ACC112 (cell line): ENCODE measurements around the gene VWA1.

Experiments
- H2AFZ ChIP-seq: fragments of 200-600 bp; sonication (generic); one replicate; pipeline ENCODE4 v1.6.0; 2017; ENCODE audit warnings: antibody characterized with exemption, low read length; ENCODE audit not compliant: unreplicated experiment
- H3K27ac ChIP-seq: fragments of 200-600 bp; sonication (generic); 2 replicates; pipeline ENCODE4 v1.5.1; 2014; ENCODE audit warnings: low read depth, mild to moderate bottlenecking, antibody characterized with exemption, low read length, moderate library complexity
- H3K27me3 ChIP-seq: fragments of 200-600 bp; sonication (generic); 2 replicates; pipeline ENCODE4 v1.6.1; 2014; ENCODE audit warnings: mild to moderate bottlenecking, antibody characterized with exemption, low read length, moderate library complexity, mixed read lengths; ENCODE audit not compliant: insufficient read depth
- H3K36me3 ChIP-seq: fragments of 200-600 bp; sonication (generic); 2 replicates; pipeline ENCODE4 v1.6.1; 2016; ENCODE audit warnings: mild to moderate bottlenecking, antibody characterized with exemption, low read length, moderate library complexity, mixed read lengths; ENCODE audit not compliant: insufficient read depth
- H3K4me1 ChIP-seq: fragments of 200-600 bp; sonication (generic); one replicate; pipeline ENCODE4 v1.6.1; 2016; ENCODE audit warnings: low read length, mixed read lengths; ENCODE audit not compliant: insufficient read depth, unreplicated experiment, control insufficient read depth
- H3K4me3 ChIP-seq: fragments of 200-600 bp; sonication (generic); 2 replicates; pipeline ENCODE4 v1.5.1; 2014; ENCODE audit warnings: mild to moderate bottlenecking, low read depth, low read length
- H3K79me2 ChIP-seq: fragments of 200-600 bp; sonication (generic); one replicate; pipeline ENCODE4 v1.6.0; 2016; ENCODE audit warnings: low read length; ENCODE audit not compliant: control insufficient read depth, unreplicated experiment, insufficient read depth

VWA1 gene

DNA sequence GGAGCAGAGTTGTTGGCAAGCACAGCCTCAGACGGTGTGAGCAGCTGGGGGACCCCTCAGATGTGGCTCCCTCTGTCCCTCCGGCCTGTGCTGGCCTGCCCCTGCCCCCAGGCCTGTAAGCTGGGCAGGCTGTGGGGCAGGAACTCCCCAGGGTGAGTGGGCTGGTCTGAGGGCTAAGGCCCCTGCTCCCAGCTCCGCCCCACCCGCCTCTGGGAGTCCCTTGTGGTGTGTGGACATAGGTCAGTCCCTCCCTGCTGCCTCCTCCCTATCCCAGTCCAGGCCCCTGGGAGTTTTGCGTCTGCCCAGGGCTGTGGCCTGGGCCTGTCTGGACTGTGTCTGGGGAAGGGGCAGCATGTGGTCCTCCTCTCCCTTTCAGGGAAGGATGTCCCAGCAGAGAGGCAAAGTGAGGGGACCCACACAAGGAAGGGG lies 3.6 kb upstream of the VWA1 start:
- Histone ChIP-seq H2AFZ (no peak overlapping the region), H3K27me3 (peaks cover 13% of the 10 kb centered on the region; the same call in 1 of the 2 replicates), H3K27ac (no peak overlapping the region), H3K36me3 (no peaks in the 10 kb centered on the region), H3K4me3 (no peak overlapping the region), H3K79me2 (no peaks in the 10 kb centered on the region), H3K4me1 (peaks cover 19% of the 10 kb centered on the region)

DNA sequence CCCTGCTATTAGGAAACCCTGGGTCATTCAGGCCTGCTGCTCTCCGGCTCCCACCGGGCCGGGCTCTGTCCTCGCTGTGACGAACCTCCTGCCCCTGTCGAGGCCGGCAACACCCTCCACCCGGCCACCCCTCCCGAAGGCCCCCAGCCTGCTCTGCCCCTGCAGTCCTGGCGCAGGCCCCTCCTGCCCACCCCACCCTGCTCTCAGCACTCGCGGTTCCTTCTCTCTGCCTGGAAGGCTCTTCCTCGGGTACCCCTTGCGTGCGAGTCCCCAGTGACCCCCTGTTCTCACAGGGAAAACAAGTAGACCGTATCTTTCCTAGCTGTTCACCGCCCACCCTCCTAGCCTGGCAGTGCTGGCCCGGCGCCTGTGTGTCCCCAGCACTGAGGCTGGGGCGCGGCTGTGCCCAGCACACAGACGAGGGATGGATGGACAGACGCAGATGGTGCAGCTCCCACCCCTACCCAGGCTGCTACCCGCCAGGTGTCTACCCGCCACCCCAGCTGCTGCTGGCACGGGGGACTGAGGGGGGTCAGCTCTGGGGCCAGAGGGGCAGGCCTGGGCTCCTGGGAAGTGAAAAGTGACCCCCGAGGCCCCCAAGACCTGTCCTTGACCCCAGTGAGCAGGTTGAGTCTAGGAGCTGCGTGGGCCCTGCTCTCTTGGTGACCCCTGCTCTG lies 3.1 kb upstream of the VWA1 start:
- H3K4me3 ChIP-seq: no peak overlapping the region
- no peak overlapping the region for H2AFZ ChIP-seq
- peaks cover 13% of the 10 kb centered on the region; the same call in 1 of the 2 replicates for H3K27me3 ChIP-seq
- H3K79me2 ChIP-seq: no peaks in the 10 kb centered on the region
- H3K36me3 ChIP-seq: no peaks in the 10 kb centered on the region
- no peak overlapping the region for H3K27ac ChIP-seq
- H3K4me1 ChIP-seq: peaks cover 19% of the 10 kb centered on the region

DNA sequence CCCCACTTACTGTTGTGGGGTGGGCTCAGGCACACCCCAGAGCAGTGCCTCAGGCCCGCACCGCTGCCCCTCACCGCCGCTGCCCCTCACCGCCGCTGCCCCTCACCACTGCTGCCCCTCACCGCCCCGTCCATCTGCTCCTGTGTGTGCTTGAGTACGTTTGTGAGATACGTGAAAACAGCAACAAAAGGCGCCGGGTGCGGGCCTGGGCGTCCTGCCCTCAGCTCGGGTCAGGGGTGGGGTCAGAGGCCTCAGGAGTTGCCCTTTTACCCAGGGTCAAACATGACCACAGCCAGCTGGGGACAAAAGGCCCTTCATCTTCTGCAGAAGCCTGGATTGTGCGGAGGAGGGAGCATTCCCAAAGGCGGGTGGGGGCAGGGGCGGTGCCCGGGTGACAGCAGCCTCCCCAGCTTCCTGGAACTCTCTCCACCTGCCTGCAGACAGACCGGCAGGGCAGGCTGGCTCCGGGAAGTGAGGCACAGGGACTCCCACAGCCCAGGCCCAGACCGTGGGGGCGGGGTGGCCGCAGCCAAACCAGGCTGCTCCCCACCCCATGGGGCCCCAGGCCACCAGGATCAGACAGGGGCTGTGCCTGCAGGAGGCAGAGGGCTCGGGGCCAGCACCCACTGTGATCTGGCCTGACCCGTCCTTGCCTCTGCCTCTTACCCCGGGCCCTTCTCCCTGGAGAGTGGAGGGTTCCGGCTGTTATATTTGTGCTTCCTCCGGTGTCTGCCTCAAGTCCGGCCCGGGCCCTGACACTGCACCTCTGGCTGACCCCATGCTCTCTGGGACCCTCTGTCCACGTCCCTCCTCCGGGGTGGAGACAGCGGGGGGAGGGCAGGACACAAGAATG lies 2.3 kb upstream of the VWA1 start:
- peaks cover 19% of the 10 kb centered on the region for H3K4me1 ChIP-seq
- H3K79me2 ChIP-seq: no peaks in the 10 kb centered on the region
- H3K36me3 ChIP-seq: no peaks in the 10 kb centered on the region
- no peak overlapping the region for H2AFZ ChIP-seq
- no peak overlapping the region for H3K27ac ChIP-seq
- H3K27me3 ChIP-seq: peaks cover 13% of the 10 kb centered on the region; the same call in 1 of the 2 replicates
- no peak overlapping the region for H3K4me3 ChIP-seq

DNA sequence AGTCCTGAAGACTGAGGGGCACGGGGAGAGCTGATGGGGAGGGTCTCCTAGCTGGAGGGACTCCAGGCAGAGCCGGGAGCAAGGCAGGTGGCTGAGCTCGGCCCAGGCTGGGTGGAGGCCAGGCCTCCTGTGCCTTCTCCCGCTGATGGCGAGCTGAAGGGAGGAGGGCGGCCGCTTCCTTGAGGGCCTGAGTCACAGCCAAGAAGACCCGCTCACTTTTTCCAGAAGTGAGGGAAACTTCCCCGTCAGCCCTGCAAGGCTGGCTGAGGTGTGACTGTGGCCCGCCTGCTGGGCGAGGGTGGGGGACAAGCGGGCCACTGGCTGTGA lies 1.7 kb upstream of the VWA1 start:
- Histone ChIP-seq H3K4me1 (peaks cover 19% of the 10 kb centered on the region), H3K4me3 (no peak overlapping the region), H3K36me3 (no peaks in the 10 kb centered on the region), H3K27me3 (peaks cover 17% of the 10 kb centered on the region; the same call in 1 of the 2 replicates), H3K27ac (no peak overlapping the region), H3K79me2 (no peaks in the 10 kb centered on the region), H2AFZ (no peak overlapping the region)

DNA sequence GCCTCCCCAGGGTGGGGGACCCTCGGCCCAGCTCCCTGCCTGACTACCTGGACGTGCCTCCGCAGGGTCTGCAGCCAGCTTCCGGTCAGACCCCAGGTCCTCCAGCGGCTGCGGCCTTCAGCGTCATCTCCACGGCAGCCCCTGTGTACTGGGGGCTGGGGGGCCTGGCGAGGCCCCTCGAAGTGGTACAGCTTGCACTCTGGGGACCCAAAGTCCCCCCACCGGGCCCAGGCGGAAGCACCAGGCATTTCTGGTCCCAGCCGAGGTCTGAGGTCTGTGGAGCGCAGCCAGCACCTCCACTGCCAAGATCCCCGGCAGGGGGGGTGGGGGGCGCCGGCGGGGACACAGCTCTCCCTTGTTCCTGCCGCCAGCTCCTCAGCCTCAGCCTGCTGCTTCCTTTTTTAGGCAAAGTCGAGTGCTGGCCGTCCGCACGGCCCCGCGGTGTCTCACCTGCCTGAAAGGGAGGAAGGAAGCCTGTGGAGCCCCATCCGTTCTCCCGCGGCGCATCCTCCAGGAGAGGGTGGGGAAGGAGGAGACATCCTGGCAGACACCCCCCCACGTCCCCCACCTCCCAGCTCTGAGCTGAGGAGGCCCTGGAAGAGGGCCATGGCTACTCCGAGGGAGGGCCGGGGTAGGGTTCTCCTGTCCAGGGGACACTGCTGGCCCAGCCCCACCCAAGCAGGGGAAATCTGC lies 1.2 kb upstream of the VWA1 start:
- Histone ChIP-seq H3K4me3 (no peak overlapping the region), H3K4me1 (peaks cover 19% of the 10 kb centered on the region), H3K27me3 (peaks cover 22% of the 10 kb centered on the region; the same call in 1 of the 2 replicates), H2AFZ (no peak overlapping the region), H3K36me3 (no peaks in the 10 kb centered on the region), H3K79me2 (no peaks in the 10 kb centered on the region), H3K27ac (no peak overlapping the region)

DNA sequence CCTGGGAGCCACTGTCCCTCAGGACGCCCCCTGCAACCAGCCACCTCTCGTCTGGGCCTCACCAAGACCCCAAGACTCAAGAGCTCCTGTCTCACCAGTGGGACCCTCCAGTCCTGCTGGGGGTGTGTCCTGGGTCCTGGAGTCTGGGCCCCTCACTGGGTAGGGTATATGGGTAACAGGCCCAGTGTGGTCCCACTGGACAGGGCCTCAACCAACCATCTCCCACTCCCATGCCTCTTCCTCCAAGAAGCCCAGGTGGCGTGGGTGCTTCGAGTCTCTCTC lies 725 bp upstream of the VWA1 start:
- no peak overlapping the region for H3K4me3 ChIP-seq
- H3K36me3 ChIP-seq: no peaks in the 10 kb centered on the region
- H3K4me1 ChIP-seq: peaks cover 19% of the 10 kb centered on the region
- no peak overlapping the region for H3K27ac ChIP-seq
- no peaks in the 10 kb centered on the region for H3K79me2 ChIP-seq
- H3K27me3 ChIP-seq: peaks cover 22% of the 10 kb centered on the region; the same call in 1 of the 2 replicates
- H2AFZ ChIP-seq: no peak overlapping the region

DNA sequence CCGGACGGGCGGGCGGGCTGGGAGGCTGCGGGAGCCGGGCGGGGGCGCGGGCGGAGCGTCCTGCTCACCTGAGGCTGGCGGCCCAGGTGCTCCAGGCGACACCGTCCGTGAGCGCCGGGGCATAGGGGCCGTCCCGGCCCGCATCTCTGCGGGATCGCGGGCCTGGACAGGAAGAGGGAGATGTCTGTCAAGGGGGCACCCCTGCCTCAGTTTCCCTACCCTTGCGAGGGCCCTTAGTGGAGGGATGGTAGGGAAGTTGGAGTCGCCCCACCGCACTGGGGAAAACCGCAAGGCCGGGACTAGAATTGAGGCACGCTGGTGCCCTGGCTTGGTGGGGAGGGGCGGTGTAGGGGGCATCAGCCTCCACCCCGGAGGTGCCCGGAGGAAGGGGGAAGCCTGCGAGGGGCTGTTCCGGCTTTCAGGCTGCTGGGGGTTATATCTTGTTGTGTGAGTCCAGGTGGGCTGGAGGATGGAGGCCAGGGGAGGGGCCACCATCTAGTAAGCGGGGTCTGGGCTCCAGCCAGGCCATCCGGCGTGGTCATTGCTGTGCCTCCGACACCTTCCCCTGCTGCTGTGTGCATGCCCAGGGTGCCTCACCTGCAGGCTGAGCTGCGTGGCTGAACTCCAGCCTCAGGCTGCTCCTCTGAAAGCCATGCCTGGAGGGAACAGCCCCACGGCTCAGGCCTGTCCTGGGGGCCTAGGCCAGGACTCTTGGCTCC lies 580 bp downstream of the VWA1 start:
- peaks cover 10% of the 10 kb centered on the region for H3K4me1 ChIP-seq

DNA sequence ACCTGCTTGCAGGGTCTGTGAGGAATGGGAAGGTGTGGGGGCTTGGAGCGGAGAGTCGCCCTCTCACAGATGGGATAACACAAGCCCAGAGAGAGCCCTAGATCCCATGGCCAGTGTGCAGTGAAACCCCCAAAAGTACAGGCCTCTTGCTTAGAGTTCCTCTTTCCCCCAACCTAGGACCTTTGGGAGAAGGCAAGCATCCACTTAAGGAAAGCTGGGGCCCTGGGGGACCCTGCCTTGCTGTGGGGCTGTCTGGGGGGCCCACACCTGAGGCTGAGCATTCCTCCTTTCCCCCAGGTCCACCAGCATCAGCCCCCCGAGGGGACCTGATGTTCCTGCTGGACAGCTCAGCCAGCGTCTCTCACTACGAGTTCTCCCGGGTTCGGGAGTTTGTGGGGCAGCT lies 1.1 kb downstream of the VWA1 start:
- Histone ChIP-seq H3K79me2 (no peaks in the 10 kb centered on the region), H3K4me1 (peaks cover 6% of the 10 kb centered on the region), H3K4me3 (no peak overlapping the region), H2AFZ (no peak overlapping the region), H3K36me3 (no peaks in the 10 kb centered on the region), H3K27me3 (peaks cover 22% of the 10 kb centered on the region; the same call in 1 of the 2 replicates), H3K27ac (no peak overlapping the region)

More for the DNA sequence above, 580 bp downstream of the VWA1 start:
- no peaks in the 10 kb centered on the region for H3K79me2 ChIP-seq
- peaks cover 22% of the 10 kb centered on the region; the same call in 1 of the 2 replicates for H3K27me3 ChIP-seq
- no peaks in the 10 kb centered on the region for H3K36me3 ChIP-seq
- H3K27ac ChIP-seq: no peak overlapping the region
- H2AFZ ChIP-seq: no peak overlapping the region
- H3K4me3 ChIP-seq: peak overlapping the region; percentile 60

DNA sequence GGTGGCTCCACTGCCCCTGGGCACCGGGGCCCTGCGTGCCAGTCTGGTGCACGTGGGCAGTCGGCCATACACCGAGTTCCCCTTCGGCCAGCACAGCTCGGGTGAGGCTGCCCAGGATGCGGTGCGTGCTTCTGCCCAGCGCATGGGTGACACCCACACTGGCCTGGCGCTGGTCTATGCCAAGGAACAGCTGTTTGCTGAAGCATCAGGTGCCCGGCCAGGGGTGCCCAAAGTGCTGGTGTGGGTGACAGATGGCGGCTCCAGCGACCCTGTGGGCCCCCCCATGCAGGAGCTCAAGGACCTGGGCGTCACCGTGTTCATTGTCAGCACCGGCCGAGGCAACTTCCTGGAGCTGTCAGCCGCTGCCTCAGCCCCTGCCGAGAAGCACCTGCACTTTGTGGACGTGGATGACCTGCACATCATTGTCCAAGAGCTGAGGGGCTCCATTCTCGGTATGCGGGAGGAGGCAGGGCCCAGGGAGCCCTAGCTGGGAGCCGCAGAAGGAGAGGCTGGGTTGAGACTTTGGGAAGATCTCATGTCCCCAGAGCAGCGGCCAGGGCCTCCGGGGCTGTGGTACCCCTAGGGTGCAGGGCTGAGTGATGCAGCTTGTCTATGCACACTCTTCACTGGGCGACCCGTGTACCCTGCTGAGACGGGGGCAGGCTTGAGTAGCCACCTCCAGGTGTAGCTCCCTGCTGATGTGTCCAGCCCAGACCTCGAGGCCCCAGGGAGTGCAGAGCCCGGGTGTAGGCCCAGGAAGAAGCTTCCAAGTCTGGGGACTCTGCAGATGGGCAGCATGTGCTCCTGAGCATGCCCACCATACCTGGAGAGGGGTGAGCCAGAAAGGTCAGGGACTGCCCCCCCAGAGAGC lies 1.8 kb downstream of the VWA1 start:
- Histone ChIP-seq H2AFZ (no peak overlapping the region), H3K4me1 (peaks cover 3% of the 10 kb centered on the region), H3K27ac (no peak overlapping the region), H3K4me3 (no peak overlapping the region), H3K36me3 (no peaks in the 10 kb centered on the region), H3K79me2 (no peaks in the 10 kb centered on the region), H3K27me3 (peaks cover 22% of the 10 kb centered on the region; the same call in 1 of the 2 replicates)
